ENCODE data around the gene RARG. TPM values are rescaled to one million over a fixed set of nuclear protein-coding genes. Genes with fewer than 3 reads are reported as not detected.

The RARG gene
- total RNA-seq, 2 donors from 2014 or later = 36.7 to 37.3 TPM

DNA sequence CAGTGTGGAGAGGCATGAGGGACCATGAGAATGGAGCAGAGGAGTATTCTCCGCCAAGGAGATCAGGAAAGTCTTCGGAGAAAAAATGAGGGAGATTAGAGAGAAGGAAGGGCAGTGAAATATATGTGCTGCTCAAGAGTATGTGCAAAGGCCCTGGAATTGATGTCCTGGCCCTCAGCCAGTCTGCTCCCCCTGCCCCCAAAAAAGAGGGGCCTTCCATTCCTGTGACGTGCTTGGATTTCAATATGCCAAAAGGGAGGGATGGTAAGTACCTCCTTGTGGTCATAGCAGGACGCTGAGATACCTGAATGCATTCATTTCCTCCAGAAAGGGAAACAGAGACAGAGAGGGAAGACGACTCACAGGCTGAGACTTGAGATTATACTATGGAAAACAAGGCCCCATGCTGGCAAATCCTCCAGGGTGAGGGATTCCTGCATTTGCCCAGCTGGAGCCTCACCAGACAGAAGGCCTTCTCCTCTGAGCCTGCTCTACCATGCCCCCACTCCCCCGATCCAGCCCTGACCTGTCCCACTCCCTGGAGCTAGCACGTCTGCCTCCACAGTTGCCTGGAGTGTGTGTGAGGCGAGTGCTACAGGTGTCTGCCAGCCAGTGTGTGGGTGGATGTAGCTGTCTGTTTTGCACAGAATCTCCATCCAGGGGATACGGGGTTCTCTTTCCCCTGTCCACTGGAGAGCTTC lies 3.9 kb upstream of the RARG start:
- Mint-ChIP-seq H3K4me1 (ENCODE audit: low read depth) (peaks cover 38% of the 10 kb centered on the region), H3K27ac (peak overlapping the region; percentile 55)

GRCh38 chr12:53235164-53235563 lies 3.2 kb upstream of the RARG start:
- Mint-ChIP-seq H3K27ac (peak overlapping the region; percentile 11), H3K36me3 (ENCODE audit: insufficient read depth in 2 of 2) (no peaks in the 10 kb centered on the region), H3K9me3 (no peaks in the 10 kb centered on the region), H3K4me1 (ENCODE audit: low read depth) (peaks cover 38% of the 10 kb centered on the region), H3K4me3 (peak overlapping the region in 1 of 2 donors; percentile 62), H3K27me3 (ENCODE audit: low read depth) (no peaks in the 10 kb centered on the region)
- ATAC-seq (replicated peaks in 1 of 2) (no peak), DNase-seq (no peak)

More for the DNA sequence above, 3.9 kb upstream of the RARG start:
- Mint-ChIP-seq H3K36me3 (ENCODE audit: insufficient read depth in 2 of 2) (no peaks in the 10 kb centered on the region), H3K27me3 (ENCODE audit: low read depth) (no peaks in the 10 kb centered on the region), H3K9me3 (no peaks in the 10 kb centered on the region), H3K4me3 (peak overlapping the region; percentile 62 to 73)
- DNase-seq = no peak
- peak in 1 of 2 donors; percentile 18 for ATAC-seq (replicated peaks in 1 of 2)

DNA sequence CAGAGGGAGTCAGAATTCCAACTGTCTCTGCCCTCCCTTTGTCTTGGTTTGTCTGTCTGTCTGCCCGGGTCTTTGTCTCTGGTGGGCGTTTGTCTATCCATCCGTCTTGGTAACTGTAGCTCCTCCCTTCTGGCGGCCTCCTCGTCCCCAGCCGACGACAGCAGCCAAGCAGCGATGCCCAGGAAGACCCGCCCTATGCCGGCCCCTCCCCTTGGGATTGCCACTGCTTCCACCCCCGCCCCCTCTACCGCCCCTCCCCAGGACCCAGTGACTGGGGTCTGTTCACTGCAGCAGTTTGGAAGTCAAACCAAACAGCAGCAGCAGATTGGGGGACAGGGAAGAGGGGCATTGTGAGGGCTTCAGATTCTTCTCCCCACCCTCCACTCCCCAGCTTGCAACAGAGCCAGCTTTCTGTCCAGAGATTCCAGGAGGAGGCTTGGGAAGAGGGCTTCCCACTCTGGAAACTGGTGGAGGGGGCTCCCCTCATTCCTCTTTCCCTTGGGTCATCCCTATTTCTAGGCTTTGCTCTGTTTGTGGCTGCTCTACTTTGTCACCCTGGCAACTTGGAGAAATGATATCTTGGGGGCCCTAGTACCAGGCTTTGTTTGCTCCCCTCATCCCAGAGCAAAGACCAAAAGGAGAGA lies 2.4 kb upstream of the RARG start:
- Mint-ChIP-seq H3K27ac (peak overlapping the region; percentile 22), H3K9me3 (no peaks in the 10 kb centered on the region), H3K4me1 (ENCODE audit: low read depth) (peaks cover 45% of the 10 kb centered on the region), H3K4me3 (peak overlapping the region in 1 of 2 donors; percentile 52), H3K36me3 (ENCODE audit: insufficient read depth in 2 of 2) (no peaks in the 10 kb centered on the region), H3K27me3 (ENCODE audit: low read depth) (no peaks in the 10 kb centered on the region)
- no peak for ATAC-seq (replicated peaks in 1 of 2)
- DNase-seq = no peak

- Mint-ChIP-seq H3K4me1 (ENCODE audit: low read depth) (peaks cover 50% of the 10 kb centered on the region), H3K36me3 (ENCODE audit: insufficient read depth in 2 of 2) (no peaks in the 10 kb centered on the region), H3K27ac (no peak overlapping the region), H3K27me3 (ENCODE audit: low read depth) (no peaks in the 10 kb centered on the region), H3K4me3 (peak overlapping the region; percentile 88 to 91), H3K9me3 (no peaks in the 10 kb centered on the region)
- no peak for DNase-seq
- ATAC-seq (replicated peaks in 1 of 2) = no peak
Observed at GRCh38 chr12:53233671-53234121, 1.7 kb upstream of the RARG start.

DNA sequence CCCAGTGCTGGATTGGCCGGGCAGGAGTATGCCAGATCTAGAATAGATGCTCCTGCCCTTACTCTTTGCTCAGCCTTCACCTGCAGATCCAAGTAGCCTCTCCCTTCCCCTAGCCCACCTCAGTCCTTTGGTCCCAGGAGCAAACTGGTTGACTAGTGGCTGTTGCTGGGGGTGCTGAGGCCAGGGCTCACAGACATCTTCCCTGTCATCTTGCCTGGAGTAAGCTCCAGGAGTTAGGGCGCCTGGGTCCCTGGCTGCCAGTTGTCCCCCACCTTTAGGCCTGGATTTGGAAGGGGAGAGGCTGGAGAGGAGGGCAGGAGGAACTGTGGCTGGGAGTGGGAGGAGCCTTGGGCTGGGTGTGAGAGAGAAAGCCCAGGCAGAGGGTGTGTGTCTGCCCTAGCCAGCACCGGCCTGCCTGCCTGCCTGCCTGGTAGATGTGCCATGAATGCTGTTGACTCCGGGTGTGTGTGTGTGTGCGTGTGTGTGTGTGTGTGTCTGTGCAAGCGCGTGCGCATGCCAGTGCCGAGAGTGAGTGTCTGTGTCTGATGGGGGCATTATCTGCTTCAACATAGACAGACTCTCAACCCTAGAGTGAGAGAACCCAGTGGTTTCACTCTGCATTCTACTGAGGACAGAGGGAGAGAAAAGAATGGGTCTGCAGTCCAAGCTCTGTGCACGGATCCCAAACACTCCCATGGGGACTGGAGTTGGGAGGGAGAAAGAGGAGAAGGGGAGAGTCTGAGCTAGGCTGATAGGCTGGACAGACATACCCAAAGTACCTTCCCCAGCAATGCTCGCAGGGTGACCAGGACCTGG lies 845 bp upstream of the RARG start:
- DNase-seq = peak; percentile 36 to 47
- peak overlapping the region; percentile 50 for H3K27ac Mint-ChIP-seq
- peak; percentile 54 for ATAC-seq (replicated peaks in 1 of 2)
- no peaks in the 10 kb centered on the region for H3K36me3 Mint-ChIP-seq (ENCODE audit: insufficient read depth in 2 of 2)
- H3K9me3 Mint-ChIP-seq = no peaks in the 10 kb centered on the region
- peaks cover 56% of the 10 kb centered on the region for H3K4me1 Mint-ChIP-seq (ENCODE audit: low read depth)
- peak overlapping the region; percentile 88 to 91 for H3K4me3 Mint-ChIP-seq
- H3K27me3 Mint-ChIP-seq (ENCODE audit: low read depth) = no peaks in the 10 kb centered on the region

DNA sequence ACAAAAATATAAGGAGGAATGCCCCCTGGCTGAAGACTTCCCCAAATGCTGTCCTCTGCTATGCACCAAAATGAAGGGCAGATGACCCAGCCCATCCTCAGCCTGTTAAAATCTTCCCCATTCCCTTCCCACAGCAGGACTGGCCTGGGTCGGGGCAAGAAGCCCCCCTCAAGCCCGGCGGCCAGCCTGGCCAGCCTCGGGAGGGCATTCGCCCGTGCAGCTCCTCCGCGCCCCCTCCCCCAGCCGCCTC lies 413 bp downstream of the RARG start:
- no peak overlapping the region for H3K27ac Mint-ChIP-seq
- no peak for DNase-seq
- no peaks in the 10 kb centered on the region for H3K9me3 Mint-ChIP-seq
- no peak for ATAC-seq (replicated peaks in 1 of 2)
- no peaks in the 10 kb centered on the region for H3K27me3 Mint-ChIP-seq (ENCODE audit: low read depth)
- peaks cover 58% of the 10 kb centered on the region for H3K4me1 Mint-ChIP-seq (ENCODE audit: low read depth)
- peak overlapping the region; percentile 62 to 70 for H3K4me3 Mint-ChIP-seq
- no peaks in the 10 kb centered on the region for H3K36me3 Mint-ChIP-seq (ENCODE audit: insufficient read depth in 2 of 2)

- H3K4me1 Mint-ChIP-seq (ENCODE audit: low read depth) = peaks cover 49% of the 10 kb centered on the region
Observed at GRCh38 chr12:53230108-53230845, 1.7 kb downstream of the RARG start.

GRCh38 chr12:53229454-53229853 lies 2.6 kb downstream of the RARG start:
- DNase-seq (no peak), ATAC-seq (replicated peaks in 1 of 2) (no peak)
- no peaks in the 10 kb centered on the region for H3K36me3 Mint-ChIP-seq (ENCODE audit: insufficient read depth in 2 of 2)
- no peak overlapping the region for H3K27ac Mint-ChIP-seq
- H3K4me1 Mint-ChIP-seq (ENCODE audit: low read depth) = peaks cover 56% of the 10 kb centered on the region
- peak overlapping the region in 1 of 2 donors; percentile 39 for H3K4me3 Mint-ChIP-seq
- H3K27me3 Mint-ChIP-seq (ENCODE audit: low read depth) = no peaks in the 10 kb centered on the region
- no peaks in the 10 kb centered on the region for H3K9me3 Mint-ChIP-seq

More at GRCh38 chr12:53230108-53230845, 1.7 kb downstream of the RARG start:
- Mint-ChIP-seq H3K27ac (peak overlapping the region; percentile 39), H3K36me3 (ENCODE audit: insufficient read depth in 2 of 2) (no peaks in the 10 kb centered on the region), H3K9me3 (no peaks in the 10 kb centered on the region), H3K4me3 (peak overlapping the region; percentile 33 to 39), H3K27me3 (ENCODE audit: low read depth) (no peaks in the 10 kb centered on the region)
- DNase-seq = no peak
- no peak for ATAC-seq (replicated peaks in 1 of 2)

- Mint-ChIP-seq H3K9me3 (no peaks in the 10 kb centered on the region), H3K36me3 (ENCODE audit: insufficient read depth in 2 of 2) (no peaks in the 10 kb centered on the region), H3K27me3 (ENCODE audit: low read depth) (no peaks in the 10 kb centered on the region), H3K4me1 (ENCODE audit: low read depth) (peaks cover 60% of the 10 kb centered on the region), H3K4me3 (no peak overlapping the region), H3K27ac (no peak overlapping the region)
- ATAC-seq (replicated peaks in 1 of 2) (no peak), DNase-seq (no peak)
Observed at GRCh38 chr12:53227836-53228235, 4.2 kb downstream of the RARG start.

DNA sequence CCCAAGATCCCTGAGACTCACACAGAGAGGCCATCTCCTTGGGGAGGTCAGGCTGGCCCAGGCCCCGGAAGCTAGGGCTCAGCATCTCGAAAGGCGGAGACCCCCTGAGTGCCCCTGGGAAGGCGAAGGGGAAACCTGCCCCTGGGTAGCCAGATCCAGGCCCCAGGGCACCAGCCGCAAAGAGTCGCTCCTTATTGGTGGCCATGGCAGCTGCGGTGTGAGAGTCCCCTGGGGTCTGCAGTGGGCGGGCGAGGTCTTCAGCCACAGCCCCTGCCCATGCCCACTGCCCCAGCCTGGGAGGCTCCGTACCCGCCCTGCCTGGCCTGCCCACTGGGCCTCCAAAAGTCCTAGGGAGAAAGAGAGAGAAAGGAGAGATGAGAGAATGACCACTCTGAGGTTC lies 4.7 kb downstream of the RARG start:
- H3K36me3 Mint-ChIP-seq (ENCODE audit: insufficient read depth in 2 of 2) = no peaks in the 10 kb centered on the region
- peaks cover 60% of the 10 kb centered on the region for H3K4me1 Mint-ChIP-seq (ENCODE audit: low read depth)
- no peak for ATAC-seq (replicated peaks in 1 of 2)
- H3K4me3 Mint-ChIP-seq = no peak overlapping the region
- no peak overlapping the region for H3K27ac Mint-ChIP-seq
- H3K27me3 Mint-ChIP-seq (ENCODE audit: low read depth) = no peaks in the 10 kb centered on the region
- DNase-seq = no peak
- no peaks in the 10 kb centered on the region for H3K9me3 Mint-ChIP-seq

DNA sequence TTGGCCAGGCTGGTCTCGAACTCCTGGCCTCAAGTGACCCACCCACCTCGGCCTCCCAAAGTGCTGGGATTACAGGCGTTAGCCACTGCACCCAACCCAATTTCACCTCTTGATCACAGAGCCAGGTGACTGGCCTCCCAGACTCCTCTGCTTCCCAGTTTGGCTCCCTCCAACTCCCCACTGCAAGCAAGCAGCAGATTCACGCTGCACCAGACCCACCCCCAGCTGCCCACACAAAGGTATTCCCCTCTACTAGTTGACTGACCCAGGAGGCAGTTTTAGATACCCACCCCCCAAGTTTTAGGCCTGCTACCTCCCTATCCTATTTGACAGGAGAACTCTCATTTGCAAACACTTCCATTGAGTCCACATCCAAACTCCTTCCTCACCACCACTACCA lies 5.2 kb downstream of the RARG start:
- Mint-ChIP-seq H3K36me3 (ENCODE audit: insufficient read depth in 2 of 2) (no peaks in the 10 kb centered on the region), H3K9me3 (no peaks in the 10 kb centered on the region), H3K27me3 (ENCODE audit: low read depth) (no peaks in the 10 kb centered on the region), H3K4me1 (ENCODE audit: low read depth) (peaks cover 64% of the 10 kb centered on the region), H3K4me3 (no peak overlapping the region), H3K27ac (no peak overlapping the region)
- ATAC-seq (replicated peaks in 1 of 2) = no peak
- DNase-seq = no peak

DNA sequence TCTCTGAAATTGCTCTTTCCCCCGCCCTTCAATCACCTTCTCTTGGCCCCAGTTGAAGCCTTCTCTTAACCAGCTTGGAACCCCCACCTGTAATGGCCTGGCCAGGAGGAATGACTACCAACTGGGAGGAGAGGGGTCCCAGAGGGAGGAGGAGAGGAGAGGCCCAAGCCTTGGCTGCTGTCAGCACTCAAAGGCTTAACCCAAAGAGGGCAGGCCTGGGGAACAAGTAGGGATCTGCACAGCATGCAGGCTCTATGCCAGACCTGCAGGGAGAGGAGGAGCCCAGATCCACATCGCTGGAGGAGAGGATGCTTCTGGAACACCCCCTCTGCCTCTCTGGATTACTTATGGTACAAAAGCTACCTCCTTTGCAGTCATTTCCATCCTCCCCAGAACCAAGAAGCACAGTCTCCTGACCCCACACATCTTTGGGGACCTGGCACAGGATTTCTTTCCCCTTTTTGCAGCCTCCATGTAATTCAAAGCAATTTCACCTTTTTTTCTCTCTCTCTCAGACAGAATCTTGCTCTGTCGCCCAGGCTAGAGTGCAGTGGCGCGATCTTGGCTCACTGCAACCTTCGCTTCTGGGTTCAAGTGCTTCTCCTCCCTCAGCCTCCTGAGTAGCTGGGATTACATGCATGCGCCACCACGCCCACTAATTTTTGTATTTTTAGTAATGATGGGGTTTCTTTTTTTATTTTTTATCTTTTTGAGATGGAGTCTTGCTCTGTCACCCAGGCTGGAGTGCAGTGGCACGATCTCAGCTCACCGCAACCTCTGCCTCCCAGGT lies 6.2 kb downstream of the RARG start:
- Mint-ChIP-seq H3K36me3 (ENCODE audit: insufficient read depth in 2 of 2) (no peaks in the 10 kb centered on the region), H3K9me3 (no peaks in the 10 kb centered on the region), H3K27ac (peak overlapping the region; percentile 39), H3K4me1 (ENCODE audit: low read depth) (peaks cover 65% of the 10 kb centered on the region), H3K27me3 (ENCODE audit: low read depth) (no peaks in the 10 kb centered on the region), H3K4me3 (peak overlapping the region in 1 of 2 donors; percentile 1)
- DNase-seq (no peak), ATAC-seq (replicated peaks in 1 of 2) (no peak)
